ENCODE data around the gene CDC27.
"Not testable (repeated sequence)": the region's sequence is repeated elsewhere in the genome, so short reads cannot be mapped to it uniquely, and the experiment has no call there.

Gene CDC27

GRCh38 chr17:47192554-47192953, 3.5 kb upstream of the CDC27 start:
- DNase-seq, result no peak

- no peak for DNase-seq
Measured at GRCh38 chr17:47190770-47191169, 1.7 kb upstream of the CDC27 start.

GRCh38 chr17:47190243-47190642, 1.1 kb upstream of the CDC27 start:
- DNase-seq, result no peak

- DNase-seq, result no peak
Measured at GRCh38 chr17:47189732-47190237, 690 bp upstream of the CDC27 start.

GRCh38 chr17:47188271-47188875, 722 bp downstream of the CDC27 start:
- DNase-seq, result no peak

DNA sequence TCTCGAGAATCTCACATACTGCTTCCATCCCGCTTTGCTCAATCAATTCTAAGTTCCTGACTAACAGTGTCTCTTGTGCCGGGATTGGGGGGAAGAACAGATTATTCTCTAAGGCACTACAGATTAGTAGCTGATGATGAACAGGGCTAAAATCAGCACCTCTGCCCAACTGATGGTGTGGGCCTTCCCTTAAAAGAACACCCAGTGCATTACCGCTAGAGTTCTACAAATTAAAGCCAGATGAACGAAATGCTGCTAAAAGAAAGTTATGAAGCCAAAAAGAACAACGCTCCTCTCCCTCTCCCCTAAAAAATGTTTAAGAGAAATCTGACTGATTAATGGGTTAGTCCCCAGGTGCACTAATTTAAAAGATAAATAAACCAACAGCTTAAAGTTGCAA, 4.4 kb downstream of the CDC27 start:
- DNase-seq, result no peak

- not testable (repeated sequence) for DNase-seq
Measured at GRCh38 chr17:47180988-47181387, 8.1 kb downstream of the CDC27 start.

DNA sequence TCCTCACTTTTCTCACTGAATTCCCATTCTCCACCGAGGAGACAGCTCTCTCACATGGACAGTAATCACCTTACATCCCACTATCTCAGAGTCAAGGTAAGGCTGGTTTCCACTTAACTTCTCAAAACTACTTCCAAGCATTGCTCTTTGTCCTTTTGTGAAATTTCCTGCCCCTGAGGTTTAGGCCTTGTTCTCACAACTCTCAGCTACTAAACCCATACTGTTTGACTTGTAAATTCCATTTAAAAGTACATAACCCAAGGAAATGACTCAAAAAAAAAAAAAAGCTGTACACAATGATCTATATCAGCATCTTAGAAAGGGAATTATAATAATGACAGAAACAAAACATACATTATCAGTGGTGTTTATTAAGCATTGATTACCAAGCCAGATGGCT, 8.8 kb downstream of the CDC27 start:
- DNase-seq, result no peak

DNA sequence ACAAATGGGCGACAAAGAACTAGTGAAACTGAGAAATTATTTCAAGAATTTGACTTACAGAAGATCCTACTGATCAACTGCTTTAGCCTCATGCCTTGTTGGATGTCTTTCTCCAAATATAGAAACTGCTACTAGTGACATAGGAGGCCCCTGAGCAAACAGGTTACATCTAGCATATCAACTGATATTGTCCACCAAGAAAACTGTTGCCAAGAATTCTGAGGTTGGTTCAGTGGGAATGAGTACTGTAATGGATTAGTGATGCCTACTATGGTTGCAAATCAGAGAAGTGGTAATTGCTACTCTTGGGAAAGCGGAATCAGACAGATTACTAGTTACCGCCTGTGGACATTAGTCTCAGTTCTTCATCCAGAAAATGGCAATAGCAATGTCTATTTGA, 10.0 kb downstream of the CDC27 start:
- DNase-seq, result no peak

GRCh38 chr17:47177261-47177660, 11.8 kb downstream of the CDC27 start:
- no peak for DNase-seq

- DNase-seq, result no peak
Measured at GRCh38 chr17:47176389-47176826, 12.7 kb downstream of the CDC27 start.

- not testable (repeated sequence) for DNase-seq
Measured at GRCh38 chr17:47174823-47175222, 14.3 kb downstream of the CDC27 start.

GRCh38 chr17:47172696-47173565, 16.2 kb downstream of the CDC27 start:
- no peak for DNase-seq

DNA sequence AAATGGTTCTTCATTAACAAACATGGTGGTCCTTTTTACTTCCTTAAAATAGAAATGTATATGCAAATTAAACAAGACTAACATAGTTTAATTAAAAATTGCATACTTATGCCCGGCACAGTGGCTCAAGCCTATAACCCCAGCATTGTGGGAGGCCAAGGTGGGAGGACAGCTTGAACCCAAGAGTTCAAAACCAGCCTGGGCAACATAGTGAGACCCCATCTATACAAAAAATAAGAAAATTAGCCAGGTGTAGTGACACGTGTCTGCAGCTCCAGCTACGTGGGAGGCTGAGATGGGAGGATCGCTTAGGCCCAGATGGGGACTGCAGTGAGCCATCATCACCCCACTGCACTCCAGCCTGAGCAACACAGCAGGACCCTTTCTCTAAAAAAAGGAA, 18.4 kb downstream of the CDC27 start:
- DNase-seq, result no peak

DNA sequence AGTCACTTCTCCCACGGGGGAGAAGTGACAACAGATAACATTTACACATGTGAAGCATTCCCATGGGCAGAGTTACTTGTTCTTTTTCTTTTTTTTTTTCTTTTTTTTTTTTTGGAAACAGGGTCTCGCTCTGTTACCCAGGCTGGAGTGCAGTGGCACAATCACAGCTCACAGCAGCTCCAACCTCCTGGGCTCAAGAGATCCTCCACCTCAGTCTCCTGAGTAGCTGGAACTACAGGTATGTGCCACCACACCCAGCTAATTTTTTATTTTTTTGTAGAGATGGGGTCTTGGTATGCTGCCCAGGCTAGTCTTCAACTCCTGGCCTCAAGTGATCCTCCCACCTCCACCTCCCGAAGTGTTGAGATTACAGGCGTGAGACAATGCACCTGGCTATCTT, 20.2 kb downstream of the CDC27 start:
- DNase-seq, result not testable (repeated sequence)

- not testable (repeated sequence) for DNase-seq
Measured at GRCh38 chr17:47166854-47167253, 22.2 kb downstream of the CDC27 start.

GRCh38 chr17:47165137-47165536, 24.0 kb downstream of the CDC27 start:
- DNase-seq, result no peak

- no peak for DNase-seq
Measured at GRCh38 chr17:47164263-47164662, 24.8 kb downstream of the CDC27 start.

DNA sequence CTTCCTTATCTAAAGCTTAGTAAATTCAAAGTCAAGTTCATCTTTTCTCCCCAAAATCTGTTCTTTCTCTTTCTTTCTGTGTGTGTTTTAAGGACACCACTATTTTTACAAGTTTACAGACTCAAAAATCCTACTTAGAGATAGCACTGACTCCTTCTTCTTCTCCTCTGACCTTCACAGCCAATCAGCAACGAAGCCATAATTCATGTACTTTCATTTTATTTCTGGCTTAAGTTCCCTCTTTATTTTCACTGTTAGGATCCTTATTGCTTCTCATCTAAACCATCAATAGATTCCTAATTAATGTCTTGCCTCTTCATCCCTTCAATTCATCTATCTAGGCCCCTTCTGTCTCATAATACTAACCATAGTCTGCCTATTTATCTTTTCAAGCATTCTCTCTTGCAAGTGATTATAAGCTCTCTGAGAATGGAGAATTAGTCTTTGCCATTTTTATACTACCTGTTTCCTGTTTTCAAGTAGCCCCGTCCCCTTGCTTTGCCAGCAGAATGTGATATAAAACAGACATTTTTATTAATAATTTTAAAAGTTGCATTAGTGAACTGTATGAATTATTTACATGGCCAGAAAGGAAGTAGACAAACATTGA, 27.0 kb downstream of the CDC27 start:
- DNase-seq, result no peak

GRCh38 chr17:47159315-47159714, 29.8 kb downstream of the CDC27 start:
- no peak for DNase-seq

- no peak for DNase-seq
Measured at GRCh38 chr17:47145351-47145750, 43.7 kb downstream of the CDC27 start.

- no peak for DNase-seq
Measured at GRCh38 chr17:47135235-47135634, 53.9 kb downstream of the CDC27 start.

DNA sequence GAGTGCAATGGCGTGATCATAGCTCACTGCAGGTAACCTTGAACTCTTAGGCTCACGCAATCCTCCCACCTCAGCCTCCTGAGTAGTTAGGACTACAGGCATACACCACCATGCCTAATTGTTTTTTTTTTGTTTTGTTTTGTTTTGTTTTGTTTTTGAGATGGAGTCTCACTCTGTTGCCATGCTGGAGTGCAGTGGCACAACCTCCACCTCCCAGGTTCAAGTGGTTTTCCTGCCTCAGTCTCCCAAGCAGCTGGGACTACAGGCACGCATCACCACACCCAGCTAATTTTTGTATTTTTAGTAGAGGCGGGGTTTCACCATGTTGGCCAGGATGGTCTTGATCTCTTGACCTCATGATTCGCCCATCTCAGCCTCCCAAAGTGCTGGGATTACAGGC, 54.7 kb downstream of the CDC27 start:
- DNase-seq, result not testable (repeated sequence)

- DNase-seq, result no peak
Measured at GRCh38 chr17:47131761-47132160, 57.3 kb downstream of the CDC27 start.

All from stimulated activated CD4-positive, alpha-beta T cell treated with anti-CD3 and anti-CD28 coated beads, Interleukin-4, amount 100 ng/mL, for 1 hour (primary cell).